Thoracic aorta (tissue), 2 donors: ENCODE results near the gene PPP2CA. TPM values are rescaled to one million over a fixed set of nuclear protein-coding genes. Genes with fewer than 3 reads are reported as not detected.

Source experiments
- ATAC-seq: fragments of 150-250 bp; one replicate; pipeline ENCODE4 v1.8.0; 2017; ENCODE audit warnings: low read depth; ENCODE audit not compliant: insufficient number of reproducible peaks, low FRiP score
- DNase-seq: peaks from one replicate; pipeline ENCODE4 v3.0.0-alpha.2; 2020; ENCODE audit warnings: low spot score
- H3K27ac ChIP-seq, 2 donors: fragments of 200-600 bp; sonication (generic); 1 replicate in 1 of 2; 2 replicates in 1 of 2; pipeline ENCODE4 v1.5.1; 2016; ENCODE audit warnings: mild to moderate bottlenecking in 2 of 2, moderate library complexity in 2 of 2
- H3K27me3 ChIP-seq: fragments of 200-600 bp; sonication (generic); replicated peaks from 2 replicates; pipeline ENCODE4 v1.6.0; 2016; ENCODE audit warnings: mild to moderate bottlenecking; ENCODE audit not compliant: insufficient read depth
- H3K36me3 ChIP-seq: fragments of 200-600 bp; sonication (generic); one replicate; pipeline ENCODE4 v1.5.1; 2016
- H3K4me1 ChIP-seq, 2 donors: fragments of 200-600 bp; sonication (generic); 1 replicate in 1 of 2; 2 replicates in 1 of 2; pipeline versions ENCODE4 v1.5.1 to v1.6.0; 2016; ENCODE audit warnings: low read depth in 2 of 2, mild to moderate bottlenecking in 1 of 2; ENCODE audit not compliant: control insufficient read depth in 1 of 2
- H3K4me3 ChIP-seq: fragments of 200-600 bp; sonication (generic); 2 replicates; pipeline ENCODE4 v1.5.1; 2016; ENCODE audit warnings: mild to moderate bottlenecking
- H3K9me3 ChIP-seq: fragments of 200-600 bp; sonication (generic); 2 replicates; pipeline ENCODE4 v1.5.1; 2016
- CTCF ChIP-seq: fragments of 200-600 bp; sonication (generic); IDR thresholded peaks from one replicate; pipeline ENCODE4 v1.5.1; 2019; ENCODE audit warnings: antibody characterized with exemption
- total RNA-seq, 2 donors: library from RNA; depleted of rRNA; stranded (reverse); fragments of >200 nt; gene quantifications; one replicate each; pipeline versions ENCODE4 v1.1.0 to v1.2.3, GENCODE V29; 2016

The PPP2CA gene
- total RNA-seq, 2 donors from 2014 or later: 53.9 to 145 TPM

- H3K4me1 ChIP-seq: peaks cover 0 to 13% of the 10 kb centered on the region in 2 donors
- no peak overlapping the region for H3K27ac ChIP-seq
- TF ChIP-seq CTCF: no peak
- H3K36me3 ChIP-seq: no peaks in the 10 kb centered on the region
- ATAC-seq (no peak), DNase-seq (no peak)
- no peaks in the 10 kb centered on the region for H3K9me3 ChIP-seq
- no peaks in the 10 kb centered on the region for H3K27me3 ChIP-seq
- H3K4me3 ChIP-seq: no peak overlapping the region
Measured at GRCh38 chr5:134242146-134242545, 16.3 kb upstream of the PPP2CA start.

- no peaks in the 10 kb centered on the region for H3K27me3 ChIP-seq
- H3K4me1 ChIP-seq: peaks cover 0 to 13% of the 10 kb centered on the region in 2 donors
- no peak for DNase-seq
- H3K27ac ChIP-seq: no peak overlapping the region
- TF ChIP-seq CTCF: no peak
- no peak for ATAC-seq
- H3K36me3 ChIP-seq: no peaks in the 10 kb centered on the region
- no peaks in the 10 kb centered on the region for H3K9me3 ChIP-seq
- peak overlapping the region; percentile 26 for H3K4me3 ChIP-seq
Measured at GRCh38 chr5:134240421-134240962, 14.6 kb upstream of the PPP2CA start.

- H3K27me3 ChIP-seq: no peaks in the 10 kb centered on the region
- TF ChIP-seq CTCF: no peak
- no peaks in the 10 kb centered on the region for H3K9me3 ChIP-seq
- no peak overlapping the region for H3K4me3 ChIP-seq
- H3K36me3 ChIP-seq: no peaks in the 10 kb centered on the region
- ATAC-seq: no peak
- no peak overlapping the region for H3K27ac ChIP-seq
- peaks cover 0 to 13% of the 10 kb centered on the region in 2 donors for H3K4me1 ChIP-seq
- DNase-seq: no peak
Measured at GRCh38 chr5:134236820-134237219, 10.9 kb upstream of the PPP2CA start.

GRCh38 chr5:134236318-134236717, 10.4 kb upstream of the PPP2CA start:
- no peak for DNase-seq
- TF ChIP-seq CTCF: no peak
- Histone ChIP-seq H3K36me3 (no peaks in the 10 kb centered on the region), H3K4me3 (no peak overlapping the region), H3K27ac (no peak overlapping the region), H3K27me3 (no peaks in the 10 kb centered on the region), H3K9me3 (no peaks in the 10 kb centered on the region), H3K4me1 (peaks cover 0 to 13% of the 10 kb centered on the region in 2 donors)
- no peak for ATAC-seq

GRCh38 chr5:134228624-134229023, 2.8 kb upstream of the PPP2CA start:
- no peak for DNase-seq
- ATAC-seq: no peak
- H3K4me3 ChIP-seq: no peak overlapping the region
- H3K27me3 ChIP-seq: no peaks in the 10 kb centered on the region
- no peak overlapping the region for H3K27ac ChIP-seq
- no peak for TF ChIP-seq CTCF
- no peaks in the 10 kb centered on the region for H3K9me3 ChIP-seq
- no peaks in the 10 kb centered on the region for H3K36me3 ChIP-seq
- peaks cover 11 to 24% of the 10 kb centered on the region in 2 donors for H3K4me1 ChIP-seq
